Tibial nerve (tissue), 4 donors: Measurements from ENCODE around the gene BTBD2.

Experiments used
- EP300 ChIP-seq, 2 donors: sonication (generic); formaldehyde crosslinking; IDR thresholded peaks; one replicate each; pipeline ENCODE4 v1.6.1; 2017; ENCODE audit warnings: antibody characterized with exemption in 2 of 2, mild to moderate bottlenecking in 1 of 2
- POLR2A ChIP-seq, 2 donors: fragments of 450-650 bp; IDR thresholded peaks; one replicate each; pipeline ENCODE4 v1.6.1; 2017; ENCODE audit warnings: antibody characterized with exemption in 2 of 2, mild to moderate bottlenecking in 2 of 2, moderate library complexity in 2 of 2
- TF ChIP-seq, protein P1 (sequence below), 5 experiments: fragments of 200-600 bp in 3 of 5; fragments of 450-650 bp in 2 of 5; sonication (generic) in 3 of 5; IDR thresholded peaks; one replicate each; pipeline ENCODE4 v1.5.1; 2016 to 2019; ENCODE audit warnings: antibody characterized with exemption in 5 of 5, mild to moderate bottlenecking in 3 of 5, moderate library complexity in 2 of 5

DNA sequence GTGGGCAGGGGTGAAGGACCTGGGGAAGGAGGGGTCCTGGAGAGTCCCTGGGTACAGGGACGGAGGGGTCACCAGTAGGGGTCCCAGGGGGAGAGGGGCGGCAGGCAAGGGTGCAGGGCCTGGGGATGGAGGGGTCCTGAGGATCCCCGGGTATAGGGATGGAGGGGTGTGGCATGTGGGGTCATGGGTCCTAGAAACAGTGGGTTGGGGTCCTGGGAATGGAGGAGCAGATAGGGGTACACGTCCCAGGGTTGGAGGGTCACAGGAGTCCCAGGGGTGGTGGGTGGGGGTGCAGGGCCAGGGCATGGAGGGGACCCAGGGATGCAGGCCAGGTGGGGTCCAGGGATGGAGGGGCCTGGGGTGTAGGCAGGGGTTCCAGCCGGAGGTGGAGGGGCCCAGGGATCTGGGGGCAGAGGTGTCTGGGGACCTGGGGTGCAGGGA lies 1.4 kb downstream of the BTBD2 start:
- no peak for TF ChIP-seq POLR2A (IDR thresholded peaks at IDR 0.05)
- TF ChIP-seq, protein P1, sequence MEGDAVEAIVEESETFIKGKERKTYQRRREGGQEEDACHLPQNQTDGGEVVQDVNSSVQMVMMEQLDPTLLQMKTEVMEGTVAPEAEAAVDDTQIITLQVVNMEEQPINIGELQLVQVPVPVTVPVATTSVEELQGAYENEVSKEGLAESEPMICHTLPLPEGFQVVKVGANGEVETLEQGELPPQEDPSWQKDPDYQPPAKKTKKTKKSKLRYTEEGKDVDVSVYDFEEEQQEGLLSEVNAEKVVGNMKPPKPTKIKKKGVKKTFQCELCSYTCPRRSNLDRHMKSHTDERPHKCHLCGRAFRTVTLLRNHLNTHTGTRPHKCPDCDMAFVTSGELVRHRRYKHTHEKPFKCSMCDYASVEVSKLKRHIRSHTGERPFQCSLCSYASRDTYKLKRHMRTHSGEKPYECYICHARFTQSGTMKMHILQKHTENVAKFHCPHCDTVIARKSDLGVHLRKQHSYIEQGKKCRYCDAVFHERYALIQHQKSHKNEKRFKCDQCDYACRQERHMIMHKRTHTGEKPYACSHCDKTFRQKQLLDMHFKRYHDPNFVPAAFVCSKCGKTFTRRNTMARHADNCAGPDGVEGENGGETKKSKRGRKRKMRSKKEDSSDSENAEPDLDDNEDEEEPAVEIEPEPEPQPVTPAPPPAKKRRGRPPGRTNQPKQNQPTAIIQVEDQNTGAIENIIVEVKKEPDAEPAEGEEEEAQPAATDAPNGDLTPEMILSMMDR (IDR thresholded peaks at IDR 0.05): no peak
- no peak for TF ChIP-seq EP300 (IDR thresholded peaks at IDR 0.05)
